ENCODE data around the gene TGFBI.
"Not testable (repeated sequence)": the region's sequence is repeated elsewhere in the genome, so short reads cannot be mapped to it uniquely, and the experiment has no call there.

Gene TGFBI

GRCh38 chr5:136042156-136042555, 13.4 kb downstream of the TGFBI start:
- no peaks in the 10 kb centered on the region for H3K9me3 ChIP-seq
- H3K27ac ChIP-seq, result no peak overlapping the region
- H3K4me1 ChIP-seq, result peaks cover 0 to 37% (median 16%) of the 10 kb centered on the region in 4 donors
- peaks cover 0 to 21% (median 19%) of the 10 kb centered on the region in 3 donors for H3K36me3 ChIP-seq
- H3K27me3 ChIP-seq, result no peaks in the 10 kb centered on the region
- intact Hi-C loops (cut with DNase I; ENCODE audit: low total_unique reads), result no loop called here
- no peak for DNase-seq
- no peak overlapping the region for H3K4me3 ChIP-seq
- no peak for TF ChIP-seq CTCF (IDR thresholded peaks at IDR 0.05)

- peaks cover 0 to 33% (median 12%) of the 10 kb centered on the region in 4 donors for H3K4me1 ChIP-seq
- peaks cover 0 to 26% (median 24%) of the 10 kb centered on the region in 3 donors for H3K36me3 ChIP-seq
- no peaks in the 10 kb centered on the region for H3K9me3 ChIP-seq
- DNase-seq, result no peak
- peak overlapping the region in 1 of 2 donors; percentile 18 for H3K27ac ChIP-seq
- intact Hi-C loops (cut with DNase I; ENCODE audit: low total_unique reads), result no loop called here
- no peak overlapping the region for H3K4me3 ChIP-seq
- no peak for TF ChIP-seq CTCF (IDR thresholded peaks at IDR 0.05)
- no peaks in the 10 kb centered on the region for H3K27me3 ChIP-seq
These were observed 13.9 kb downstream of the TGFBI start for GRCh38 chr5:136042665-136043121.

GRCh38 chr5:136043551-136043950, 14.8 kb downstream of the TGFBI start:
- no peak for TF ChIP-seq CTCF (IDR thresholded peaks at IDR 0.05)
- intact Hi-C loops (cut with DNase I; ENCODE audit: low total_unique reads), result no loop called here

GRCh38 chr5:136043968-136044610, 15.3 kb downstream of the TGFBI start:
- no peaks in the 10 kb centered on the region for H3K27me3 ChIP-seq
- H3K27ac ChIP-seq, result no peak overlapping the region
- peaks cover 0 to 28% (median 10%) of the 10 kb centered on the region in 4 donors for H3K4me1 ChIP-seq
- H3K4me3 ChIP-seq, result no peak overlapping the region
- H3K9me3 ChIP-seq, result no peaks in the 10 kb centered on the region
- peaks cover 0 to 40% (median 37%) of the 10 kb centered on the region in 3 donors for H3K36me3 ChIP-seq
- peak; percentile 12 to 46 for DNase-seq
- no peak for TF ChIP-seq CTCF (IDR thresholded peaks at IDR 0.05)
- intact Hi-C loops (cut with DNase I; ENCODE audit: low total_unique reads), result no loop called here

More at GRCh38 chr5:136043551-136043950, 14.8 kb downstream of the TGFBI start:
- Histone ChIP-seq H3K4me3 (no peak overlapping the region), H3K9me3 (no peaks in the 10 kb centered on the region), H3K27me3 (no peaks in the 10 kb centered on the region), H3K27ac (no peak overlapping the region), H3K4me1 (peaks cover 0 to 29% (median 10%) of the 10 kb centered on the region in 4 donors), H3K36me3 (peaks cover 0 to 35% (median 32%) of the 10 kb centered on the region in 3 donors)
- DNase-seq, result peak in 1 of 2 donors; percentile 39

- Histone ChIP-seq H3K4me1 (peaks cover 0 to 19% (median 8%) of the 10 kb centered on the region in 4 donors), H3K36me3 (peaks cover 0 to 50% (median 46%) of the 10 kb centered on the region in 3 donors)
- intact Hi-C loops (cut with DNase I; ENCODE audit: low total_unique reads); H3K27ac ChIP-seq; H3K4me3 ChIP-seq; H3K9me3 ChIP-seq; H3K27me3 ChIP-seq: not testable (repeated sequence)
- DNase-seq, result peak in 1 of 2 donors; percentile 8
These were observed 16.2 kb downstream of the TGFBI start for GRCh38 chr5:136045026-136045425.

- no peaks in the 10 kb centered on the region for H3K9me3 ChIP-seq
- no peak for TF ChIP-seq CTCF (IDR thresholded peaks at IDR 0.05)
- peaks cover 0 to 50% (median 47%) of the 10 kb centered on the region in 3 donors for H3K36me3 ChIP-seq
- H3K4me3 ChIP-seq, result no peak overlapping the region
- peak; percentile 20 to 60 for DNase-seq
- peaks cover 0 to 7% (median 2%) of the 10 kb centered on the region in 4 donors for H3K4me1 ChIP-seq
- H3K27me3 ChIP-seq, result no peaks in the 10 kb centered on the region
- intact Hi-C loops (cut with DNase I; ENCODE audit: low total_unique reads), result no loop called here
- peak overlapping the region in 1 of 2 donors; percentile 1 for H3K27ac ChIP-seq
These were observed 17.5 kb downstream of the TGFBI start for GRCh38 chr5:136046246-136046645.
